PFSK-1 (cell line): ENCODE data around the gene MAEA.

Experiments
- FOXP2 ChIP-seq: optimal IDR thresholded peaks from 2 replicates; pipeline ENCODE3; 2011; ENCODE audit warnings: borderline replicate concordance, control low read depth, inconsistent platforms; ENCODE audit not compliant: insufficient read depth; ENCODE audit errors: extremely low read length, extremely low read depth
- TF ChIP-seq, protein P1 (sequence below), 2 experiments: IDR thresholded peaks; 2 replicates each; pipeline versions ENCODE4 v1.6.1 to v1.8.0; 2011 to 2012; ENCODE audit warnings: low read depth in 2 of 2, low read length in 2 of 2, control low read depth in 1 of 2, inconsistent platforms in 1 of 2, mild to moderate bottlenecking in 1 of 2, moderate library complexity in 1 of 2; ENCODE audit not compliant: insufficient read depth in 1 of 2

DNA sequence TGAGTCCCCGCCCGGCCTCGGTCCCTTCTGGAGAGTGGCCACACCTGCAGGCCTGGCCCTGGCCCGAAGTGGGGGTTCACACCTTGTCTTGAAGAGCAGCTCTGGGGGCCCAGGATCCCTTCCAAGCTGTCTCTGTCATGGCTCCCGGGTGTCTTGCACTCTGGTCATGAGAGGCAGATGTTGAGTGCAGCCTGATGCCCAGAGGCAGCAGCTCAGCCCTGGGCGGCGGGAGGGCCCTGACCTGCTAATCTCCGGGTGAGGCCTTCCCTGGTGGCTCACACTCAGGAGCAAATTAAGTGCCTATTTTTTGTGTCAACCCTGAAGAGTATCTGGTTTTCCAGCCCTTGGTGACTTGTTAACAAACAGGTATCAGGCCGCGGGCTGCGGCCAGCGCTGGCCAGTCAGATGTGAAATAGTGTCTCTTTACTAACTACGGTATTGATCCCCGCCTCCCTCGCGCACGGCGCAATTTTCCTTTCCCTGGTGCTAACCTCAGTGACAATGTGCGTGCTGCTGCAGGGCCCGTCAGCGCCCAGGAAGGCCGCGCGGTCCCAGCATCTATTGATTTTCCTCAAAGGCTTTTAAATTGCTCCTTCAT is 92.4 kb downstream of the MAEA start:
- TF ChIP-seq, protein P1, sequence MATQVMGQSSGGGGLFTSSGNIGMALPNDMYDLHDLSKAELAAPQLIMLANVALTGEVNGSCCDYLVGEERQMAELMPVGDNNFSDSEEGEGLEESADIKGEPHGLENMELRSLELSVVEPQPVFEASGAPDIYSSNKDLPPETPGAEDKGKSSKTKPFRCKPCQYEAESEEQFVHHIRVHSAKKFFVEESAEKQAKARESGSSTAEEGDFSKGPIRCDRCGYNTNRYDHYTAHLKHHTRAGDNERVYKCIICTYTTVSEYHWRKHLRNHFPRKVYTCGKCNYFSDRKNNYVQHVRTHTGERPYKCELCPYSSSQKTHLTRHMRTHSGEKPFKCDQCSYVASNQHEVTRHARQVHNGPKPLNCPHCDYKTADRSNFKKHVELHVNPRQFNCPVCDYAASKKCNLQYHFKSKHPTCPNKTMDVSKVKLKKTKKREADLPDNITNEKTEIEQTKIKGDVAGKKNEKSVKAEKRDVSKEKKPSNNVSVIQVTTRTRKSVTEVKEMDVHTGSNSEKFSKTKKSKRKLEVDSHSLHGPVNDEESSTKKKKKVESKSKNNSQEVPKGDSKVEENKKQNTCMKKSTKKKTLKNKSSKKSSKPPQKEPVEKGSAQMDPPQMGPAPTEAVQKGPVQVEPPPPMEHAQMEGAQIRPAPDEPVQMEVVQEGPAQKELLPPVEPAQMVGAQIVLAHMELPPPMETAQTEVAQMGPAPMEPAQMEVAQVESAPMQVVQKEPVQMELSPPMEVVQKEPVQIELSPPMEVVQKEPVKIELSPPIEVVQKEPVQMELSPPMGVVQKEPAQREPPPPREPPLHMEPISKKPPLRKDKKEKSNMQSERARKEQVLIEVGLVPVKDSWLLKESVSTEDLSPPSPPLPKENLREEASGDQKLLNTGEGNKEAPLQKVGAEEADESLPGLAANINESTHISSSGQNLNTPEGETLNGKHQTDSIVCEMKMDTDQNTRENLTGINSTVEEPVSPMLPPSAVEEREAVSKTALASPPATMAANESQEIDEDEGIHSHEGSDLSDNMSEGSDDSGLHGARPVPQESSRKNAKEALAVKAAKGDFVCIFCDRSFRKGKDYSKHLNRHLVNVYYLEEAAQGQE (IDR thresholded peaks at IDR 0.05; ENCODE audit: insufficient read depth in 1 of 2, low read depth in 2 of 2, low read length in 2 of 2) = no peak
- TF ChIP-seq FOXP2 = no peak
